Heart left ventricle (tissue), 16 donors: Measurements from ENCODE around the gene CHMP2A. TPM values are rescaled to one million over a fixed set of nuclear protein-coding genes. Genes with fewer than 3 reads are reported as not detected.

ENCODE experiments used
- ATAC-seq, 4 donors: fragments of 200-7000 bp; cut with Tn5 transposase; one replicate each; pipeline ENCODE4 v1.9.1; 2020 to 2022; ENCODE audit warnings: moderate library complexity in 4 of 4, mild to moderate bottlenecking in 3 of 4, moderate number of reproducible peaks in 1 of 4
- DNase-seq, 5 donors: peaks; one replicate each; pipeline ENCODE4 v3.0.0-alpha.2; 2020
- H3K27ac ChIP-seq, 12 donors: fragments of 200-600 bp; sonication (generic) in 4 of 12; one replicate each; pipeline versions ENCODE4 v1.5.0 to v1.8.0; 2016 to 2022; ENCODE audit warnings: mild to moderate bottlenecking in 2 of 12
- H3K27me3 ChIP-seq, 9 donors: fragments of 200-600 bp; sonication (generic) in 2 of 9; one replicate each; pipeline versions ENCODE4 v1.5.1 to v1.8.0; 2016 to 2022; ENCODE audit warnings: mild to moderate bottlenecking in 3 of 9
- H3K36me3 ChIP-seq, 9 donors: fragments of 200-600 bp; sonication (generic) in 2 of 9; one replicate each; pipeline versions ENCODE4 v1.5.0 to v1.8.0; 2018 to 2022; ENCODE audit warnings: mild to moderate bottlenecking in 2 of 9
- H3K4me1 ChIP-seq, 12 donors: fragments of 200-600 bp; sonication (generic) in 4 of 12; one replicate each; pipeline versions ENCODE4 v1.5.0 to v1.8.0; 2016 to 2022; ENCODE audit warnings: mild to moderate bottlenecking in 3 of 12
- H3K4me3 ChIP-seq, 12 donors: fragments of 200-600 bp; sonication (generic) in 4 of 12; one replicate each; pipeline versions ENCODE4 v1.5.0 to v1.8.0; 2017 to 2022; ENCODE audit warnings: mild to moderate bottlenecking in 9 of 12, moderate library complexity in 4 of 12
- H3K9me3 ChIP-seq, 12 donors: fragments of 200-600 bp; sonication (generic) in 4 of 12; one replicate each; pipeline versions ENCODE4 v1.5.0 to v1.8.0; 2016 to 2022; ENCODE audit warnings: mild to moderate bottlenecking in 1 of 12
- CTCF ChIP-seq, 12 donors: fragments of 200-600 bp; sonication (generic) in 4 of 12; IDR thresholded peaks; one replicate each; pipeline versions ENCODE4 v1.5.0 to v1.8.0; 2018 to 2022; ENCODE audit warnings: antibody characterized with exemption in 12 of 12, mild to moderate bottlenecking in 5 of 12
- POLR2A ChIP-seq, 2 donors: fragments of 450-650 bp; IDR thresholded peaks; one replicate each; pipeline ENCODE4 v1.6.1; 2017; ENCODE audit warnings: antibody characterized with exemption in 2 of 2, mild to moderate bottlenecking in 2 of 2, moderate library complexity in 2 of 2
- WGBS, 4 donors: extraction: QIAGEN DNeasy Blood & Tissue Kit in 2 of 4; methylation state at CpG; one replicate each; pipeline versions ENCODE4 v1.1.5 to v1.1.7; 2013 to 2018; 5-methylcytosine and 5-hydroxymethylcytosine counted together
- intact Hi-C, 10 donors: fragments of 100-400 bp; cut with DNase I; formaldehyde crosslinking; loops; one replicate each; pipeline versions ENCODE4 v1.11.1 to v1.14.2; 2022
- polyA plus RNA-seq, 2 donors: library from polyadenylated mRNA; stranded (reverse); fragments of 200-250 nt; gene quantifications; one replicate each; pipeline ENCODE4 v1.2.3, GENCODE V29; 2013
- total RNA-seq, 9 donors: library from RNA; depleted of rRNA in 2 of 9; stranded (reverse); fragments of >200 nt in 2 of 9; fragmentation: NEBNext Ultra II Directional in 3 of 9; extraction: Animal tissue kit (Norgen Biotek cat#: 25700) in 3 of 9; gene quantifications; one replicate each; pipeline versions ENCODE4 v1.1.0 to v1.2.4, GENCODE V29; 2016 to 2023
- donor health status: ischemic (EF 13 %, LVEDD 7.1; RV severe dilation, severe dysfunction).
- donor health status: healthy with polysubstance abuse.
- donor health status: DM: no; HTN: yes; CAD: no.
- donor health status: DM: no; HTN: no; CAD: no.
- donor health status: ischemic (EF 25% LVEDD 6.9; RV normal size, moderate dysfunction).
- donor health status: ischemic (EF 25% LVEDD 5.7; RV mildly dilated, moderate dysfunction).
- donor health status: healthy.
- donor health status: DM: yes; HTN: yes; CAD: no.
- donor health status: ischemic (EF 35%, LVEDD 5.7; RV mildly dilated, moderate dysfunction).
- donor health status: nonischemic (EF 11% LVEDD 7.7; RV severe dilation, severe dysfunction).
- donor health status: DM: yes; HTN: yes; CAD: no.
- donor health status: PGD.
- donor health status: ischemic (EF 29% LVEDD 5.4; RV normal size, mild dysfunction).
- donor health status: nonischemic (EF 23%, LVEDD 6.1; RV moderate dilation, normal function).

CHMP2A gene
- total and polyA plus RNA-seq, 11 donors: 113 to 266 (median 138) TPM

GRCh38 chr19:58563034-58563573, 8.2 kb upstream of the CHMP2A start:
- H3K4me3 ChIP-seq: peak overlapping the region; percentile 29 to 62 (median 50)
- H3K27ac ChIP-seq: peak overlapping the region in 5 of 12 donors; percentile 24 to 62 (median 44)
- peaks cover 0 to 17% (median 9%) of the 10 kb centered on the region in 9 donors for H3K36me3 ChIP-seq
- ATAC-seq: no peak
- no peaks in the 10 kb centered on the region for H3K9me3 ChIP-seq
- no peak for TF ChIP-seq CTCF (IDR thresholded peaks at IDR 0.05)
- TF ChIP-seq POLR2A (IDR thresholded peaks at IDR 0.05): no peak
- H3K4me1 ChIP-seq: peaks cover 8 to 37% (median 32%) of the 10 kb centered on the region in 12 donors
- intact Hi-C loops: no loop called here
- WGBS, 4 donors: 4 to 6% (median 5%) methylated on average over 25 to 40 of the region's 40 CpGs
- H3K27me3 ChIP-seq: peaks cover 0 to 21% (median 0%) of the 10 kb centered on the region in 9 donors
- DNase-seq: peak in 3 of 5 donors; percentile 29 to 75 (median 41)

- H3K4me1 ChIP-seq: peaks cover 8 to 41% (median 34%) of the 10 kb centered on the region in 12 donors
- H3K27ac ChIP-seq: peak overlapping the region in 8 of 12 donors; percentile 22 to 62 (median 46)
- DNase-seq: peak in 4 of 5 donors; percentile 40 to 75 (median 56)
- H3K9me3 ChIP-seq: no peaks in the 10 kb centered on the region
- peak in 1 of 4 donors; percentile 3 for ATAC-seq
- intact Hi-C loops: no loop called here
- WGBS, 4 donors: 4 to 13% (median 6%) methylated on average over 51 to 107 of the region's 107 CpGs
- TF ChIP-seq POLR2A (IDR thresholded peaks at IDR 0.05) (no peak), CTCF (IDR thresholded peaks at IDR 0.05) (no peak)
- H3K4me3 ChIP-seq: peak overlapping the region; percentile 29 to 62 (median 50)
- peaks cover 0 to 21% (median 0%) of the 10 kb centered on the region in 9 donors for H3K27me3 ChIP-seq
- H3K36me3 ChIP-seq: peaks cover 0 to 14% (median 6%) of the 10 kb centered on the region in 9 donors
These were observed 7.5 kb upstream of the CHMP2A start for GRCh38 chr19:58562122-58563033.

- TF ChIP-seq CTCF (IDR thresholded peaks at IDR 0.05): no peak
These were observed 6.6 kb upstream of the CHMP2A start for GRCh38 chr19:58561373-58562121.

More at GRCh38 chr19:58561373-58562121, 6.6 kb upstream of the CHMP2A start:
- Histone ChIP-seq H3K27me3 (peaks cover 0 to 21% (median 0%) of the 10 kb centered on the region in 9 donors), H3K36me3 (peaks cover 0 to 10% (median 6%) of the 10 kb centered on the region in 9 donors), H3K27ac (peak overlapping the region in 5 of 12 donors; percentile 22 to 62 (median 44)), H3K4me1 (peaks cover 11 to 50% (median 42%) of the 10 kb centered on the region in 12 donors), H3K9me3 (no peaks in the 10 kb centered on the region), H3K4me3 (peak overlapping the region in 10 of 12 donors; percentile 31 to 62 (median 52))
- no peak for ATAC-seq
- DNase-seq: peak in 2 of 5 donors; percentile 25 to 30
- WGBS, 4 donors: 54 to 65% (median 57%) methylated on average over 16 of the region's 16 CpGs
- intact Hi-C loops: no loop called here
